Epithelial cell of esophagus (primary cell): ENCODE results near the gene SAMD14.

Experiments
- DNase-seq: peaks from one replicate; pipeline ENCODE4 v3.0.0; 2010; ENCODE audit warnings: low read depth
- H3K4me3 ChIP-seq: 2 replicates; pipeline ENCODE4 v1.5.1; 2011; ENCODE audit warnings: mild to moderate bottlenecking, low read length, control low read depth
- TF ChIP-seq, protein P1 (sequence below): IDR thresholded peaks from 2 replicates; pipeline ENCODE4 v1.5.1; 2011; ENCODE audit warnings: low read depth, mild to moderate bottlenecking, low read length, control low read depth, inconsistent platforms; ENCODE audit not compliant: insufficient read depth; ENCODE audit errors: missing control alignments

Gene SAMD14

DNA sequence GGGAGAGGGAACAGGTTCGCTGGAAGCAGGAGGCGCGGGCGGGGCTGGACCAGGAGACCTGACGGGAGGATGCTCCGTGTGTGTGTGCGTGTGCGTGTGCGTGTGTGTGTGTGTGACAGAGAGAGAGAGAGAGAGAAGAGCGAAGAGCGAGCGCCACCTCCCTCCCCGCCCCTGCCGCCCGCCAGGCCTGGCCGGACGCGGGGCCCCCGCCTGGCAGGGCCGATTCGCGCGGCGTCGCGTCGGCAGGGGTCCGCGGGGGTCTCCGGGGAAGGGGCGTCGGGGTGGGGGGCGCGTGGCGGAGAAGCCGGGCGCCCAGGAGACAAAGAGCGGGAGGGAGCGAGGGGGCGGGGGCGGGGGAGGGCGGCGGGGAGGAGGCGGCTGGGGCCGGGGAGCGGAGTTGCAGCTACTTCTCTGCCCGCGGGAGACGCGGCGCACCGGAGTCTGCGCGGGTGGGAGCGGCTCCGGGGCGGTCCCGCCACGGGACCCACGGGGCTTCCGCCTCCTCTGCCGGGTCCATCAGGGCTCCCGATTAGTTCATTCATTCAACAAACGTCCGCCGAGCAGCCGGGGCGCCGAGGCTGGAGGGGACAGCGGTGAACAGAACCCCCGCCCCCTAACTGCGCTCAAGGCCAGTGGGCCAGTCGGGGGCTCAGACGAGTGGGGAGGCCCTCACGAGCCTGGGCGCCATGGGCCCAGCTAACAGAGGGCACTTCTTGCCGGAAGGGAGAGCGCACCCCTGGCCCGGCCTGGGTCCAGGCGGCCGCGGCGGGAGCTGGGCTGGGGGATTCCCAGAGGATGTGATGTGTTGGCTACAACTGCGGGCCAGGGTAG lies at the start of gene SAMD14:
TSS of gene SAMD14 (minus strand) at position 433 of the 831 bp plus-strand sequence. CDS start 5,201 bp downstream, outside the sequence.
- DNase-seq: peak; percentile 29
- TF ChIP-seq, protein P1, sequence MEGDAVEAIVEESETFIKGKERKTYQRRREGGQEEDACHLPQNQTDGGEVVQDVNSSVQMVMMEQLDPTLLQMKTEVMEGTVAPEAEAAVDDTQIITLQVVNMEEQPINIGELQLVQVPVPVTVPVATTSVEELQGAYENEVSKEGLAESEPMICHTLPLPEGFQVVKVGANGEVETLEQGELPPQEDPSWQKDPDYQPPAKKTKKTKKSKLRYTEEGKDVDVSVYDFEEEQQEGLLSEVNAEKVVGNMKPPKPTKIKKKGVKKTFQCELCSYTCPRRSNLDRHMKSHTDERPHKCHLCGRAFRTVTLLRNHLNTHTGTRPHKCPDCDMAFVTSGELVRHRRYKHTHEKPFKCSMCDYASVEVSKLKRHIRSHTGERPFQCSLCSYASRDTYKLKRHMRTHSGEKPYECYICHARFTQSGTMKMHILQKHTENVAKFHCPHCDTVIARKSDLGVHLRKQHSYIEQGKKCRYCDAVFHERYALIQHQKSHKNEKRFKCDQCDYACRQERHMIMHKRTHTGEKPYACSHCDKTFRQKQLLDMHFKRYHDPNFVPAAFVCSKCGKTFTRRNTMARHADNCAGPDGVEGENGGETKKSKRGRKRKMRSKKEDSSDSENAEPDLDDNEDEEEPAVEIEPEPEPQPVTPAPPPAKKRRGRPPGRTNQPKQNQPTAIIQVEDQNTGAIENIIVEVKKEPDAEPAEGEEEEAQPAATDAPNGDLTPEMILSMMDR: no peak
- peak within 1 kb of the TSS; percentile 30 for H3K4me3 ChIP-seq

DNA sequence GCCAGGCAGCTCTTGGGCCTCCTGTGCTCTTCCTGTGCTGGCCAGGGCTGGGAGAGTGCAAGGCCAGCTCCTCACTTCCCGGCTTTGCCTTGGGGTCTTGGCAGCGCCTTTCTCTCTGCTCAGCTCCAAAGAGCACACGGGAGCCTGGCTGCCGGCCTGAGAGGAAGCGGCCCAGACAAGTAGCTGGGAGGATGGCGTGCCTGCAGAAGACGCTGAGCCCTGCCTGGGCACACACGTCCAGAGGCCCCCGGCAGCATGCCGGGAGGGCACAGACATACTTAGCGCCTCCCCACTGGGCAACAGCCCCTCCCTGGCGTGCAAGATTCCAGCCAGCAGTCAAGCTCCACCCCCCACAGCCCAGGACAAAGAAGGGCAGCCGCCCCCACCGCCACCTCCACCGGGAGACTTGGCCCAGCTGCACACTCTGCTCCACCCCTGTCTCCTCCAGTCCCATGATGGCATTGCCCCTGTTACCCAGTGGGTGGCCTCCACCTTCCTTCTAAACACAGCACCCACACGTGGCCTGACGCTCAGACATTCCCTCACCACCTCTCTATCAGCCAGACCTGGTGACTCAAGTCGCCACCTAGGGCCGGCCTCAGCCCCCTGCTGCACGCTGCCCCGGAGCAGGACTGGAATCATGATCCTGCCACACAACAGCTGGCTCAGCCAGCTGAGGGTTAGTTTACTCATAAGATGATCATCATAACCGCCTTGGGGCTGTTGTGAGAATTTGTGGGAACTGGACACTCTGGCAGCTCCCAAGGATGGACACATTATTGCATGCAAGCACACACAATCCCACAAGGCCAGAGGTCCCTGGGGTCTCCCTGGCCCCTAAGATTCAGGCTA lies 48.2 kb upstream of the SAMD14 start:
- no peak overlapping the region for H3K4me3 ChIP-seq
- DNase-seq: peak; percentile 100
- TF ChIP-seq, protein P1: peak; percentile 52

DNA sequence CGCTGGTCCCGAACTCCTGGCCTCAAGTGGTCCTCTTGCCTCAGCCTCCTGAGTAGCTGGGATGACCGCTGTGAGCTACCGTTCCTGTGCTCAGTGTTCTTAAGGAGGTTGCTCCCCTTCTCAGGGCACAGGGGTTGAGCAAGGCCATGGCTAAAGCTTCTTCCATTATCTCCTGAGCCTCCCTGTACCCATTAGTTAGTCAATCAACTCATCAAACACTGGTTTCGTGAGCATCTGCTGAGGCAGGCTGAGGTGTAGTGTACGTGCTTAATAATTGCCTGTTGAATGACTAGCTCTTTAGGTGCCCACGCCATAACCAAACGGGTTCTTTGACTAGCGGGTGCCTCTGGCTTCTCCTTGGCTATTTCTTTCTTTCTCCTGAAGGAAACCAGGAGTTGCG lies 47.5 kb upstream of the SAMD14 start:
- TF ChIP-seq, protein P1: no peak
- no peak overlapping the region for H3K4me3 ChIP-seq
- DNase-seq: peak; percentile 80

DNA sequence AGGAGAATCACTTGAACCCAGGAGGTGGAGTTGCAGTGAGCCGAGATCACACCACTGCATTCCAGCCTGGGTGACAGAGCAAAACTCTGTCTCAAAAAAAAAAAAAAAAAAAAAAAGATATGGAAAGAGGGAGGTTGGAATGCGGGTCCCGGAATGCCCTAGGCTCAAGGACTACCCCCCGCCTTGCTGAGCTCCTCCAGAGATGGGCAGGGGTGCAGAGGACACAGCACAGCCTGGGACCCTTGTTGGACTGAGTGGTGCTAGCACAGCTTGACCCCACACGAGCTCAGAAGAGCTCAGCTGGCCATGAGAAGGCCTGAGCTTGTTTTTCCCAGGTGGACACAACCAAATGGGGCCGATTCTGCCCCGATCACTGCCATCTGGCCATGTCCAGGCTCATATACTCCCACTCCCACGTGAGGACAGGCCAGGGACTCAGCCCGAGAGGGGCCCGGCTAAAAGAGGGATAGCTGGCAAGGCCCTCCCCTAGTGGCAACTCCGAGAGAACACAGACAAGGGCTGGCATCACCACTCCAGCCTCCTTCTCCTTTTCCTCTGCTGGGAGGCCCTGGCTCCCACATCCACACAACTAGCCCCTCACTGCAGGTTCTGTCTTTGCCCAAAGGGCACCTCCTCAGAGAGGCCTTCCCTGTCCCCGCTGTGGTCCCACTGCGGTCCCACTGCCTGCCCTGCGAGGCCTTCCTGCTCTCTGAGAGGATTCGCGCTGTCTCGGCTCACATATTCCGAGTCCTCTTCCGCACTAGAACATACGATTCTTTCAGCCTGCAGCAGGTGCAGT lies 46.8 kb upstream of the SAMD14 start:
- no peak overlapping the region for H3K4me3 ChIP-seq
- no peak for DNase-seq

DNA sequence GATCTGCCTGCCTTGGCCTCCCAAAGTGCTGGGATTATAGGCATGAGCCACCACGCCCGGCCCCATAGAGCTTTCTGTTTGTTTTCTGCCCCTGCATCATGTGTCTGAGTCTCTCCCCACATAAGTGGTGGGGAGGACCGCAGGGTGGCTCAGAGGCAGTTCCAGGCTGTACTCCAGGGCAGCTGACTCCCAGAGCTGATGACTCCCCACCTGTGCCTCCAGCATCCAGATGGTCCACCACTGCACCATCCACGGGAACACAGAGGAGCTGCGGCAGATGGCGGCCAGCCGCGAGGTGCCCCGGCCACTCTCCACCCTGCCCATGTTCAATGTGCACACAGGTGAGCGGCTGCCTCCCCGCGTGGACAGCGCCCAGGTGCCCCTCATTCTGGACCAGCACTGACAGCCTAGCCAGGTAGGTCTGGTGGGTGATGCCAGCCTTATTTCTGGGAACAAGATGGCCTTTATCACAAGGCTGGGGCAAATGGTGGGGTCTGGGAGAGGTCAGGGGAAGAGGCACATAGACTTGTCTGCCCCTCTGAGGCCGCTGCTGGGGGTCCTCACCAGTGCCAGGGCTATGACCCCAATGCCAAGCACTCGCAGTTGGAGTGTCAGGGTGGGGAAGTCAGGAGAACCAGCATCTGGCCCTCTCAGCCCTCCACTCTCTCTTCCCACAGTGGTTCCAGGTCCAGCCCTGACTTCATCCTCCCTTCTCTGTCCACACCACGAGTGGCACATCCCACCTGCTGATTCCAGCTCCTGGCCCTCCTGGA lies 45.3 kb upstream of the SAMD14 start:
- TF ChIP-seq, protein P1: no peak
- no peak overlapping the region for H3K4me3 ChIP-seq
- DNase-seq: no peak

More for the DNA sequence above, 46.8 kb upstream of the SAMD14 start:
- TF ChIP-seq, protein P1: no peak

DNA sequence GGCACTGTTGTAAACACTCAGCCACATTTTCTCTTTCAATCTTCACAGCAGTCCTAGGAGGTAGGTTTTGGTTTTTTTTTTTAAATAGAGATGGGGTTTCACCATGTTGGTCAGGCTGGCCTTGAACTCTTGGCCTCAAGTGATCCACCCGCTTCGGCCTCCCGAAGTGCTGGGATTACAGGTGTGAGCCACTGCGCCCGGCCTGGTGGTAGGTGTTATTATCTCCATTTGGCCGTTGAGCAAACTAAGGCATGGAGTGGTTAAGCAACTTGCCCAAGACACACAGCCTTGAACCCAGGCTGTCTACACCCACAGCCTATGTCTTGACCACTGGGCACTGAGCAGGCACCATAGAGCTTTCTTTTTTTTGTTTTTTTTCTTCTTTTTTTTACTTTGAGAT lies 44.5 kb upstream of the SAMD14 start:
- no peak overlapping the region for H3K4me3 ChIP-seq
- TF ChIP-seq, protein P1: no peak
- no peak for DNase-seq
